Measurements from ENCODE around the gene SEL1L3.
A peak's percentile ranks its signal among the peaks of the same experiment; 100 is the strongest.

The SEL1L3 gene

GRCh38 chr4:25786497-25787065 is 76.2 kb downstream of the SEL1L3 start:
- DNase-seq, result no peak

- DNase-seq, result no peak
Measured at GRCh38 chr4:25783943-25784342, 78.8 kb downstream of the SEL1L3 start.

- DNase-seq, result no peak
Measured at GRCh38 chr4:25783126-25783525, 79.7 kb downstream of the SEL1L3 start.

GRCh38 chr4:25782482-25782881 is 80.3 kb downstream of the SEL1L3 start:
- no peak for DNase-seq

GRCh38 chr4:25779021-25779420 is 83.8 kb downstream of the SEL1L3 start:
- no peak for DNase-seq

- no peak for DNase-seq
Measured at GRCh38 chr4:25776795-25777194, 86.0 kb downstream of the SEL1L3 start.

- no peak for DNase-seq
Measured at GRCh38 chr4:25775166-25775565, 87.6 kb downstream of the SEL1L3 start.

- DNase-seq, result no peak
Measured at GRCh38 chr4:25773358-25773757, 89.4 kb downstream of the SEL1L3 start.

- DNase-seq, result no peak
Measured at GRCh38 chr4:25771672-25772071, 91.1 kb downstream of the SEL1L3 start.

GRCh38 chr4:25770847-25771246 is 91.9 kb downstream of the SEL1L3 start:
- no peak for DNase-seq

GRCh38 chr4:25769251-25769650 is 93.5 kb downstream of the SEL1L3 start:
- DNase-seq, result peak; percentile 80

- peak; percentile 71 for DNase-seq
Measured at GRCh38 chr4:25767877-25768725, 94.7 kb downstream of the SEL1L3 start.

- no peak for DNase-seq
Measured at GRCh38 chr4:25760518-25761157, 102.2 kb downstream of the SEL1L3 start.

GRCh38 chr4:25760048-25760447 is 102.7 kb downstream of the SEL1L3 start:
- no peak for DNase-seq

- no peak for DNase-seq
Measured at GRCh38 chr4:25759101-25759500, 103.7 kb downstream of the SEL1L3 start.

- no peak for DNase-seq
Measured at GRCh38 chr4:25757452-25757851, 105.3 kb downstream of the SEL1L3 start.

GRCh38 chr4:25756503-25756902 is 106.3 kb downstream of the SEL1L3 start:
- no peak for DNase-seq

- DNase-seq, result no peak
Measured at GRCh38 chr4:25755911-25756310, 106.9 kb downstream of the SEL1L3 start.

- no peak for DNase-seq
Measured at GRCh38 chr4:25753239-25753638, 109.5 kb downstream of the SEL1L3 start.

- no peak for DNase-seq
Measured at GRCh38 chr4:25750874-25751273, 111.9 kb downstream of the SEL1L3 start.

- DNase-seq, result no peak
Measured at GRCh38 chr4:25749150-25749794, 113.5 kb downstream of the SEL1L3 start.

GRCh38 chr4:25743971-25744370 is 118.8 kb downstream of the SEL1L3 start:
- no peak for DNase-seq

- peak; percentile 17 for DNase-seq
Measured at GRCh38 chr4:25729564-25729963, 133.2 kb downstream of the SEL1L3 start.

GRCh38 chr4:25728886-25729285 is 133.9 kb downstream of the SEL1L3 start:
- peak; percentile 21 for DNase-seq
